SH-SY5Y (cell line): ENCODE measurements around the gene SVIL.

Source experiments
- GATA2 ChIP-seq: IDR thresholded peaks from 2 replicates; pipeline ENCODE4 v1.6.1; 2011; ENCODE audit warnings: mild to moderate bottlenecking, low read depth, low read length
- GATA3 ChIP-seq: IDR thresholded peaks from 2 replicates; pipeline ENCODE4 v1.6.1; 2011; ENCODE audit warnings: low read depth, mild to moderate bottlenecking, low read length, moderate library complexity

DNA sequence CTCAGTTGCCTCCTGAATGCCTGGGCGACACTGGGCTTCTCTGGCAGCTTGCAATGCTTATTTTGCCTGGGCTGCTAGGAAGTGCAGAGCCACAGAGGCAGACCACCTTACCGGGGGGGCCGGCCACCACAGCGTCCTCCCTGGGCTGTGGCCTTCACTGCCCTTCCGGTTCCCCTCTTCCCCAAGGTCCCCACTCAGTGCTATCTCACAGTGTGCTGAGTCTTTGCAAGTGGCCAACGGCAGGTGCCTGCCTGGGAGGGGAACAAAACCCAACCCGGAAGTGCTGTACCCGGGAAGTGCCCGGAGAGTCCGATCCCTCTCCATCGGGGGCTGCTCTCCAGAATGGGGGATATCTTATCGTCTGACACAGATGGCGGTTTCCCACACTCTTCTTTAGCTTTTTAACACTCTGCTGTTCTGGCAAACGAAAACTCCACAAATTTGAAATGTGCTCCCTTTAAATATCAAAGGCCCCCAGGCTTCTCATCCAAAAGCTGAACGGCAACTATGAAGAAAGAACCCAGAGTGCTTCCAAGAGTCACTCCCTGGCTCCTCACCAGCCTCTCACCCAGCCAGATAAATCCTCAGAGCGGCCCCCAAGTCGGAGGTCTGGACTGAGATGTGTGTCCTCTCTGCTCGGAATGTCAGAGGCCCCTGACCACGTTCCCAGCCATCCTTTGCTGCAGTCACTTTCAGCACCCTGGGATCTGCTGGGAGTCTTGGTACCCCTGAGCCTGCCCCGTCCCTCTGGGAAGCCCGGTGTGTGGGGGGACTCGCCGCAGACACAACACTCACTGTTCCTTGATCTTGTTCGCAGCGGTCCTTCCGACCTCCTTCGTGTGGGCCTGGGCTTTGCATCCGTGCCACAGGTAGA is 165.1 kb downstream of the SVIL start:
- TF ChIP-seq GATA3 (no peak), GATA2 (no peak)
